HG02973 (cell line): ENCODE data around the gene GIPC2.
A peak's percentile ranks its signal among the peaks of the same experiment; 100 is the strongest.
"Not testable (repeated sequence)": the region's sequence is repeated elsewhere in the genome, so short reads cannot be mapped to it uniquely, and the experiment has no call there.

Experiments used
- ATAC-seq: cut with Tn5 transposase; IDR thresholded peaks from one replicate; pipeline ENCODE4 v1.9.1; 2021; ENCODE audit warnings: moderate library complexity; ENCODE audit not compliant: unreplicated experiment

The GIPC2 gene

GRCh38 chr1:78064886-78065285, 19.1 kb downstream of the GIPC2 start:
- ATAC-seq = not testable (repeated sequence)

- no peak for ATAC-seq
These were observed 23.0 kb downstream of the GIPC2 start for GRCh38 chr1:78068681-78069283.

GRCh38 chr1:78069784-78070183, 24.0 kb downstream of the GIPC2 start:
- ATAC-seq = no peak

GRCh38 chr1:78070210-78070609, 24.4 kb downstream of the GIPC2 start:
- no peak for ATAC-seq

GRCh38 chr1:78070758-78071157, 25.0 kb downstream of the GIPC2 start:
- no peak for ATAC-seq

GRCh38 chr1:78071696-78072095, 25.9 kb downstream of the GIPC2 start:
- no peak for ATAC-seq

GRCh38 chr1:78072216-78072615, 26.4 kb downstream of the GIPC2 start:
- no peak for ATAC-seq

GRCh38 chr1:78073441-78073840, 27.7 kb downstream of the GIPC2 start:
- ATAC-seq = no peak

- ATAC-seq = no peak
These were observed 29.9 kb downstream of the GIPC2 start for GRCh38 chr1:78075621-78076020.

- ATAC-seq = no peak
These were observed 32.6 kb downstream of the GIPC2 start for GRCh38 chr1:78078358-78078757.

- no peak for ATAC-seq
These were observed 33.8 kb downstream of the GIPC2 start for GRCh38 chr1:78079580-78079979.

- ATAC-seq = no peak
These were observed 35.0 kb downstream of the GIPC2 start for GRCh38 chr1:78080767-78081166.

- ATAC-seq = no peak
These were observed 36.5 kb downstream of the GIPC2 start for GRCh38 chr1:78081980-78082860.

- ATAC-seq = not testable (repeated sequence)
These were observed 38.9 kb downstream of the GIPC2 start for GRCh38 chr1:78084639-78085038.

GRCh38 chr1:78086697-78087096, 40.9 kb downstream of the GIPC2 start:
- ATAC-seq = no peak

- ATAC-seq = peak; percentile 61
These were observed 42.2 kb downstream of the GIPC2 start for GRCh38 chr1:78088015-78088414.

- ATAC-seq = peak; percentile 53
These were observed 42.7 kb downstream of the GIPC2 start for GRCh38 chr1:78088486-78088885.

GRCh38 chr1:78089010-78089409, 43.2 kb downstream of the GIPC2 start:
- no peak for ATAC-seq

GRCh38 chr1:78090472-78091133, 44.8 kb downstream of the GIPC2 start:
- ATAC-seq = no peak

- no peak for ATAC-seq
These were observed 45.5 kb downstream of the GIPC2 start for GRCh38 chr1:78091215-78091813.

- no peak for ATAC-seq
These were observed 46.1 kb downstream of the GIPC2 start for GRCh38 chr1:78091886-78092285.
